Measurements from ENCODE around the gene GNB3. TPM values are rescaled to one million over a fixed set of nuclear protein-coding genes. Genes with fewer than 3 reads are reported as not detected.

The GNB3 gene
- total RNA-seq = 1 to 10 TPM in 1 of 4 donors, under 1 TPM in 2, not detected in 1; 0.17 to 1.2 (median 0.52) TPM

DNA sequence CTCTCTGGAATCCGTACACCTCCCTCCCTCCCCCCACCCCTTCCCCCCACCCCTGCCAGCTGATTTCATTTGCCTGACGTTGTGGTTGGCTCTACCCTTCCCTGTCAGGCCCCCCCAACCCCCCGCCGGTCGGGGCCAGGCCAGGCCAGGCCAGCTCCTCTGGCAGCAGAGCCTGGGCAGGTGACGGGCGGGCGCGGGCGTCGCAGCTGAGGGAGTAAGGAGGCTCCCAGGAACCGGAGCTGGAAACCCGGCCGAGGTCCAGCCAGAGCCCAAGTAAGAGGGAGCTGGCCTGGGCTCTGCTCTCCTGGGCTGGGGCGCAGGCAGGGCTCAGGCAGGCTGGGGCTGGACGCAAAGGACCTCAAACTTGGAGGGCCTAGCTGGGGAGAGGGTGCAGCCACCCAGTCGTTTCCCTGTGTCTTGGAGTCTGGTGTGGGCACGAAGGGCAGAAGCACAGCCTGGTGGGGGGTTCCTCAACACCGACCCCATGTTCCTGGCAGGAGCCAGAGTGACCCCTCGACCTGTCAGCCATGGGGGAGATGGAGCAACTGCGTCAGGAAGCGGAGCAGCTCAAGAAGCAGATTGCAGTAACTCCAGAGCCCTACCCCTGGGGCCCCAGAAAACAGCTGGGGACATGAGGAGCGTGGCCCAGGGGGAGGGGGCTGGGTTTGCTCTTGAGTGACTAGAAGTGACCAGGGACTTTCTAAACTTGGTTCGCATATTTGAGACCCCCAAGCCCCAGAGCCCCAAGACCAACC, at the start of gene GNB3:
TSS of gene GNB3 (plus strand) at position 165 of the 755 bp plus-strand sequence. CDS start at position 528, 363 bp downstream.
- H3K4me3 ChIP-seq (ENCODE audit: low read depth, poor library complexity, severe bottlenecking) = no peak within 1 kb of the TSS
- TF ChIP-seq, protein P1, sequence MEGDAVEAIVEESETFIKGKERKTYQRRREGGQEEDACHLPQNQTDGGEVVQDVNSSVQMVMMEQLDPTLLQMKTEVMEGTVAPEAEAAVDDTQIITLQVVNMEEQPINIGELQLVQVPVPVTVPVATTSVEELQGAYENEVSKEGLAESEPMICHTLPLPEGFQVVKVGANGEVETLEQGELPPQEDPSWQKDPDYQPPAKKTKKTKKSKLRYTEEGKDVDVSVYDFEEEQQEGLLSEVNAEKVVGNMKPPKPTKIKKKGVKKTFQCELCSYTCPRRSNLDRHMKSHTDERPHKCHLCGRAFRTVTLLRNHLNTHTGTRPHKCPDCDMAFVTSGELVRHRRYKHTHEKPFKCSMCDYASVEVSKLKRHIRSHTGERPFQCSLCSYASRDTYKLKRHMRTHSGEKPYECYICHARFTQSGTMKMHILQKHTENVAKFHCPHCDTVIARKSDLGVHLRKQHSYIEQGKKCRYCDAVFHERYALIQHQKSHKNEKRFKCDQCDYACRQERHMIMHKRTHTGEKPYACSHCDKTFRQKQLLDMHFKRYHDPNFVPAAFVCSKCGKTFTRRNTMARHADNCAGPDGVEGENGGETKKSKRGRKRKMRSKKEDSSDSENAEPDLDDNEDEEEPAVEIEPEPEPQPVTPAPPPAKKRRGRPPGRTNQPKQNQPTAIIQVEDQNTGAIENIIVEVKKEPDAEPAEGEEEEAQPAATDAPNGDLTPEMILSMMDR (IDR thresholded peaks at IDR 0.05) = no peak
- TF ChIP-seq POLR2A (IDR thresholded peaks at IDR 0.05) = no peak
- intact Hi-C loops (cut with DNase I; ENCODE audit: low total_unique reads) = no loop called here
- WGBS, 2 donors = 68 to 78% methylated on average over 19 to 21 of the region's 24 CpGs
- DNase-seq (ENCODE audit: low spot score in 2 of 2) = no peak

DNA sequence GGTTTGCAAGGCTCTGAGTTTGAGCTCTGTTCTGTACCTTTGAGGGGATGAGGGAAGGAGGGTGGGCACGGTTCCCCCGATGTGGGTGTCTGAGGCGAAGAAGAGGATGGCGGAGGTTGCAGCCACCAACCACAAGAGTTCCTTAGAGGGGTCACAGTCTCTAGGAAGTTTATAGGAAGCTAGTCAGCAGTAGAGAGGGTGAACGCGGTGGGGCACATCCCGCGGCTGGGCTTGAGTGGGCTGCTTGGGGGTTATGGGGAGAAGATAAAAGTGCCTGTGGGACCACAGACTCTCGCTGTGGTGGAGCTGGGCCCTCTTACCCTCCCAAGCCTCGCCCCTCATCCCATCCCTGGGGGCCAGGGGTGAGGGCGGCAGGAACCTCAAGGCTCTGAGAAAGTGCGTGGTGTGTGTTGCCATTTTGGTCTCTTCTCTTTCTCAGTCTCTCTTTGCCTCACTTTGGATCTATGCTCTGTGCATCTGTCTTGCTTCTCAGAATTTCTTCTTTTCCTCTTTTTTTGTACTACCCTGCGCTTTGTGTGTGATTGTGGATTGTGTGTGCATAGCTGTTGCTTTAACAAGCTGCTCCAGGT, 48.7 kb upstream of the GNB3 start:
- TF ChIP-seq POLR2A (IDR thresholded peaks at IDR 0.05) = no peak
- TF ChIP-seq, protein P1 (IDR thresholded peaks at IDR 0.05) = no peak
- intact Hi-C loops (cut with DNase I; ENCODE audit: low total_unique reads) = no loop called here

DNA sequence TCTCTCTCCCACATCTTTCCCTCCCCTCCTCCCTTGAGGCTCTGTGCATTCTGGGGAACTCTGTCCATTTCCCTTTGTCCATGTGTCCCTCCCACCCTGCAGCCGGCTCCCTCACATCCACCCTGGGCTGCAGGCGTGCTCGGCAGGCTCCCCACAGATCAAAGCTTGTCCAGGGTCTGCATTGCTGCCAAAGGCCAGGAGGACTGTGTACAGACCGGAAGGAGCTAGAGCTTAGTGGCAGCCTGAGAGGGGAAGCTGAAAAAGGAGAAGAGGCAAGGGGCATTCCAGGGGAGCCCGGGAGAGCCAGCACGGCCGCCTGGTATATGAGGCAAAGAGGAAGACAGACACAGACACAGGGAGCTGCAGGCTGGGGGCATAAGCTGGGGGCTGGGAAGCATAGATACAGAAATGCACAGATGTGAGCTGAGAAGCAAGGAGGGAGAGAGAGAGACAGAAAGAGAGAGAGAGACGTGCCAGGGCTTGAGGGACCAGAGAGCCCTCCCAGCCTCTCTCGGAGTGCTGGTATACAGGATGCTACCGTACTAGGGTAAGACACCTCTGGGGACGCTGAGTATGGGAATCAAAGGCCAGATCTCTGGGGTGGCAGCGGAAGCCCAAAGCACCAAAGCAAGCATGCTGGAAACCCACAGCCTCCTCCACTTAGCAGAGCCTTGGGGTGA, 48.1 kb upstream of the GNB3 start:
- WGBS, 2 donors = 36 to 41% methylated on average over 12 of the region's 12 CpGs
- H3K4me3 ChIP-seq (ENCODE audit: low read depth, poor library complexity, severe bottlenecking) = no peak overlapping the region
- DNase-seq (ENCODE audit: low spot score in 2 of 2) = no peak
- intact Hi-C loops (cut with DNase I; ENCODE audit: low total_unique reads) = no loop called here
- TF ChIP-seq POLR2A (IDR thresholded peaks at IDR 0.05) = no peak
- TF ChIP-seq, protein P1 (IDR thresholded peaks at IDR 0.05) = no peak

More for the DNA sequence above, 48.7 kb upstream of the GNB3 start:
- WGBS, 2 donors = 71 to 80% methylated on average over 13 of the region's 13 CpGs
- DNase-seq (ENCODE audit: low spot score in 2 of 2) = no peak
- no peak overlapping the region for H3K4me3 ChIP-seq (ENCODE audit: low read depth, poor library complexity, severe bottlenecking)

DNA sequence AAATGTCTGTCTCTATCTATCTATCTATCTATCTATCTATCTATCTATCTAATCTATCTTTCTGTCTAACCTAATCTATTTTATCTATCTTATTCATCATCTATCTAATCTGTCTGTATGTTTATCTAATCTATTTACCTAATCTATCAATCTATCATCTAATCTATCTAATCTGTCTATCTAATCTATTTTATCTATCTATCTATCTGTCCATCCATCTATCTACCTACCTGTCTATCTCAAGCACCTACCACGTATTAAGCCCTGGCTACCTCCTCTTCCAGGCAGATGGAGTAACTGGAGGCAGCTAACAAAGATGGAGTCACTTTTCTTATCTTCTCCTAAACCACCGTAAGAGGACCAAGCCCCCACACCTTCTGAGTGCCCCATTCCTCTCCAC, 45.6 kb upstream of the GNB3 start:
- no peak for TF ChIP-seq POLR2A (IDR thresholded peaks at IDR 0.05)
- TF ChIP-seq, protein P1 (IDR thresholded peaks at IDR 0.05) = no peak
- H3K4me3 ChIP-seq (ENCODE audit: low read depth, poor library complexity, severe bottlenecking) = no peak overlapping the region
- intact Hi-C loops (cut with DNase I; ENCODE audit: low total_unique reads) = no loop called here
- 70 to 82% methylated on average over 2 of the region's 2 CpGs for WGBS, 2 donors
- DNase-seq (ENCODE audit: low spot score in 2 of 2) = no peak

DNA sequence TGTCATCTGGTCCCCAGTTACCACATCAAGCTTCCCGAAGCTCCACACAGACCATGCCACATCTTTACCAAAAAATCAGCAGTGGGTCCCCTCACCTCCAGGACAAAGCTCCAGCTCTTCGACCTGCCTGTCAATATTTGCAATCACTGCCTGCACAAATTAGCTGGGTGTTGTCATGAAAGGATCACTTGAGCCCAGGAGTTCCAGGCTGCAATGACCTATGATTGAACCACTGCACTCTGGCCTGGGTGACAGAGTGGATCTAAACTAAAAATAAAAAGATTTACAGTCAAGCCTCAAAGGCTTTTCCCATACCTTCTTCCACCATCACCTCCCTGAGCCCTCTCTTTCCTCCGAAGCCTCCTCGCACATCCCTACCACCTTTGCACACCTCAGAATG, 44.1 kb upstream of the GNB3 start:
- 93 to 94% methylated on average over 4 of the region's 4 CpGs for WGBS, 2 donors
- no peak for DNase-seq (ENCODE audit: low spot score in 2 of 2)
- intact Hi-C loops (cut with DNase I; ENCODE audit: low total_unique reads) = no loop called here

More for the DNA sequence above, 44.1 kb upstream of the GNB3 start:
- no peak for TF ChIP-seq POLR2A (IDR thresholded peaks at IDR 0.05)
- TF ChIP-seq, protein P1 (IDR thresholded peaks at IDR 0.05) = no peak
- no peak overlapping the region for H3K4me3 ChIP-seq (ENCODE audit: low read depth, poor library complexity, severe bottlenecking)

All from lower leg skin (tissue), 4 donors.